HUES6 (cell line): Measurements from ENCODE around the gene ROR2.

ENCODE experiments used
- H3K27ac ChIP-seq: 2 replicates; pipeline ENCODE4 v1.7.0; 2013; ENCODE audit warnings: low read depth, mild to moderate bottlenecking, low read length, inconsistent platforms
- H3K27me3 ChIP-seq: 2 replicates; pipeline ENCODE4 v1.6.1; 2013; ENCODE audit warnings: low read length; ENCODE audit not compliant: control insufficient read depth, insufficient read depth
- H3K36me3 ChIP-seq: 2 replicates; pipeline ENCODE4 v1.6.1; 2013; ENCODE audit warnings: low read length; ENCODE audit not compliant: control insufficient read depth, insufficient read depth
- H3K4me1 ChIP-seq: 2 replicates; pipeline ENCODE4 v1.6.1; 2013; ENCODE audit warnings: low read length; ENCODE audit not compliant: control insufficient read depth, insufficient read depth
- H3K4me3 ChIP-seq: 2 replicates; pipeline ENCODE4 v1.5.1; 2013; ENCODE audit warnings: low read depth, low read length
- H3K9ac ChIP-seq: one replicate; pipeline ENCODE4 v1.6.1; 2013; ENCODE audit warnings: mild to moderate bottlenecking, low read length
- H3K9me3 ChIP-seq: 2 replicates; pipeline ENCODE4 v1.6.1; 2013; ENCODE audit warnings: low read depth, low read length; ENCODE audit not compliant: control insufficient read depth, insufficient read depth

The ROR2 gene

DNA sequence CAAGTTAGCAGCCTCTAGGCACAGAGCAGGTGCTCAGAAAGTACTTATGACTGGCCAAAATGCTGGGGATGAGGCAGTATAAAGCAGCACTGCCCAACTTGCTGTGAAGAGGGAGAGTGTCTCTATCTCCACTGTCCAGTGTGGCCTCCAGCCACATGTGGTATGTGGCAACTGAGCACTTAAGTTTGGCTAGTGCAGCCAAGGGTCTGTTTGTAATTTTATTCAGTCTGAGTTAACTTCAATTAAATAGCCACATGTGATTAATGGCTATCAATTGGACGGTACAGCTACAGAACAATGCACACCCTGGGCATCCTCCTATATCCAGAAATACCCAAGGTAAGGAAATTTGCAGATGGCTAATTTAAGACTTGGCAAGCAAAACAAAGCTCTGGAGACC lies 26.9 kb downstream of the ROR2 start:
- H3K9me3 ChIP-seq = no peaks in the 10 kb centered on the region; the same call in 1 of the 2 replicates
- no peak overlapping the region for H3K27ac ChIP-seq
- peaks cover 31% of the 10 kb centered on the region for H3K4me1 ChIP-seq
- H3K27me3 ChIP-seq = no peaks in the 10 kb centered on the region; the same call in 1 of the 2 replicates
- no peaks in the 10 kb centered on the region for H3K36me3 ChIP-seq
- H3K4me3 ChIP-seq = no peak overlapping the region
- no peak overlapping the region for H3K9ac ChIP-seq

- Histone ChIP-seq H3K27ac (no peak overlapping the region), H3K36me3 (no peaks in the 10 kb centered on the region), H3K9ac (no peak overlapping the region), H3K4me1 (peaks cover 31% of the 10 kb centered on the region), H3K4me3 (no peak overlapping the region), H3K9me3 (no peaks in the 10 kb centered on the region), H3K27me3 (no peaks in the 10 kb centered on the region; the same call in 1 of the 2 replicates)
Observed at GRCh38 chr9:91921371-91921770, 28.7 kb downstream of the ROR2 start.

GRCh38 chr9:91920630-91921350 lies 29.2 kb downstream of the ROR2 start:
- Histone ChIP-seq H3K27ac (no peak overlapping the region), H3K4me1 (peaks cover 31% of the 10 kb centered on the region), H3K9me3 (no peaks in the 10 kb centered on the region), H3K27me3 (no peaks in the 10 kb centered on the region; the same call in 1 of the 2 replicates), H3K36me3 (no peaks in the 10 kb centered on the region), H3K4me3 (no peak overlapping the region), H3K9ac (peak overlapping the region; percentile 37)

GRCh38 chr9:91919621-91920020 lies 30.4 kb downstream of the ROR2 start:
- peaks cover 31% of the 10 kb centered on the region for H3K4me1 ChIP-seq
- H3K27me3 ChIP-seq = no peaks in the 10 kb centered on the region; the same call in 1 of the 2 replicates
- H3K9me3 ChIP-seq = no peaks in the 10 kb centered on the region
- H3K4me3 ChIP-seq = no peak overlapping the region
- no peaks in the 10 kb centered on the region for H3K36me3 ChIP-seq
- no peak overlapping the region for H3K27ac ChIP-seq
- no peak overlapping the region for H3K9ac ChIP-seq

DNA sequence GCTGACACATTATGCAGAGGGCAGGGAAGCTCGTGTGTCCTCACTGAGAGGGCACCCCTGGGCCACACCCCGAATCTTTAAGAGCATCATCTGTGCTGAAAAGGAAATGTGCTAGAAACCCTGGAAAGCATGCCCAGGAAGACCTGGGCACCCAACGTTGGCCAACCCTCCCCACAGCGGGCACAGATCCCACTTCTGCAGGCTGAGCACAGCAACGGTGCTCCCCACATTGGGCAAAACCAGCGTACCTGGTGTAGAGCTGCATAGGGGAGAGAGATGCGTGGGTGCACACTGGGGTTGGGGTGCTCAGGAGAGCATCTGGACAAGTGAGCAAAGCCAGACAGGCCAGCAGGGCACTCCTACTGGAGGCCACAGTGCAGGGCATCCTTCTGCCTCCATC lies 32.6 kb downstream of the ROR2 start:
- Histone ChIP-seq H3K9me3 (no peaks in the 10 kb centered on the region), H3K9ac (no peak overlapping the region), H3K36me3 (no peaks in the 10 kb centered on the region), H3K4me1 (peaks cover 22% of the 10 kb centered on the region), H3K27me3 (no peaks in the 10 kb centered on the region; the same call in 1 of the 2 replicates), H3K4me3 (no peak overlapping the region), H3K27ac (no peak overlapping the region)

DNA sequence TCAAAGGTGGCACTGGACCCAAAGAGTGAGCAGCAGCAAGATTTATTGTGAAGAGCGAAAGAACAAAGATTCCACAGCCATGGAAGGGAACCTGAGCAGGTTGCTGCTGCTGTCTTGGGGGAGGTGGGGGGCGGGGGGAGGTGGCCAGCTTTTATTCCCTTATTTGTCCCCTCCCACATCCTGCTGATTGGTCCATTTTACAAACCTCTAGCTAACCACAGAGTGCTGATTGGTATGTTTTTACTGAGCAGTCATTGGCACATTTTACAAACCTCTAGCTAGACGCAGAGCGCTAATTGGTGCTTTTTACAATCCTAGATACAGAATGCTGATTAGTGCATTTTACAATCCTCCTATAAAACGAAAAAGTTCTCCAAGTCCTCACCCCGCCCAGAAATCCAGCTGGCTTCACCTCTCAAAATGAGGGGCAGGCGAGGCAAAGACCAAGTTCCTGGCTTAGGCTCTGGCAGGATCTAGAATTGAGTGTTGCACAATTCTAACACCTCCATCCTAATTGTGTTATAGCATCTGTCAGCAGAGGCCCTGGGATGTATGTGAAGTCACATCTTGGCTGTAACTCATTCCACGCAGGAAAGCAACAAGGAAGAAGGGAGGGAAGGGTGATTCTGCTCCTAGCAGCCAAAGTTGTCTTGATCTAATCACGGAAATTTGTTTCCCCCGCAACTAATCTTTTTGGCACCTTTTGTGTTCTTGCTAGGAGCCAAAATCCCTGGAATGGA lies 34.3 kb downstream of the ROR2 start:
- no peak overlapping the region for H3K9ac ChIP-seq
- H3K27me3 ChIP-seq = no peaks in the 10 kb centered on the region; the same call in 1 of the 2 replicates
- peaks cover 13% of the 10 kb centered on the region for H3K4me1 ChIP-seq
- no peaks in the 10 kb centered on the region for H3K9me3 ChIP-seq
- H3K36me3 ChIP-seq = no peaks in the 10 kb centered on the region
- no peak overlapping the region for H3K27ac ChIP-seq
- H3K4me3 ChIP-seq = no peak overlapping the region

DNA sequence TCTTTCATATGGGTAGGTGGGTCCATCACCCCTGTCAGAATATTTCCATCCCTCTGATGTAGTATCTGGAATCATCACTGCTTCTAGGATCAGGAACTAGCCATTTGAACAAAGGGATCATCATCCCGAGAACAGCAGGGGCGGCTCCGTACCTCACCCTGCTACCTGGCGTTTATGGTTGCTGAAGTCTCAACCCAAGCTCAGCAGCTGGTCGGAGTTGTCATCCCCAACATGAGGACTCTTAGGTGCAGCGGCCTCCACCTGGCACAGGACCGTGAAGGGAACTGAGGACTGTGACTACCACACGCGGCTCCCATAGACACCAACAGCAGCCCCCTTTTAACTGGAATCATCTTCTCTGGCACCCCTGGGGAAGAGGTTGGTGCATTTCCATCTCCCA lies 35.1 kb downstream of the ROR2 start:
- no peak overlapping the region for H3K4me3 ChIP-seq
- no peak overlapping the region for H3K27ac ChIP-seq
- H3K36me3 ChIP-seq = no peaks in the 10 kb centered on the region
- no peaks in the 10 kb centered on the region; the same call in 1 of the 2 replicates for H3K27me3 ChIP-seq
- H3K4me1 ChIP-seq = peaks cover 7% of the 10 kb centered on the region; the same call in 1 of the 2 replicates
- no peaks in the 10 kb centered on the region for H3K9me3 ChIP-seq
- H3K9ac ChIP-seq = no peak overlapping the region

DNA sequence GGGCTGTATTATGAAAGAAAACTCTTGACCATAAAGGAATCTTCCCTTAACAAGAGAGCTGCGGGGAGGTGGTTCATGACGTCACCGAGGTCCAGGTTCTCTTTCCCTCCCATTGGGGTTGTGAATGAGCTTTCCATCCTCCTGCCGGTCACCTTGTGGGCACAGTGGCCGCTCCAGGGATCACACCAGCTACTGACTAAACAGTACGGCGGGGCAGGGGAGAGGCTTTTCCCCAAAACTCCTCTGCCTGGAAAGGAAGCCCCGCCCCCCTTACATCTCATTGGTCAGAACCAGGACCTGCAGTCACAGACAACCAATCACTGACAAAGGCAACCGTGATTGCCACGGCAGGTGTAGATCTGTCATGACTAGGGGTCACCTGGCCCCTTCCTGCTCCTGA lies 35.6 kb downstream of the ROR2 start:
- Histone ChIP-seq H3K27ac (no peak overlapping the region), H3K4me1 (peaks cover 4% of the 10 kb centered on the region; the same call in 1 of the 2 replicates), H3K9ac (no peak overlapping the region), H3K9me3 (no peaks in the 10 kb centered on the region), H3K36me3 (no peaks in the 10 kb centered on the region), H3K4me3 (no peak overlapping the region), H3K27me3 (no peaks in the 10 kb centered on the region; the same call in 1 of the 2 replicates)

GRCh38 chr9:91913986-91914385 lies 36.0 kb downstream of the ROR2 start:
- Histone ChIP-seq H3K4me3 (no peak overlapping the region), H3K4me1 (peaks cover 3% of the 10 kb centered on the region; the same call in 1 of the 2 replicates), H3K9me3 (no peaks in the 10 kb centered on the region), H3K27ac (no peak overlapping the region), H3K27me3 (no peaks in the 10 kb centered on the region), H3K9ac (no peak overlapping the region), H3K36me3 (no peaks in the 10 kb centered on the region)

- H3K4me1 ChIP-seq = peaks cover 11% of the 10 kb centered on the region
- no peak overlapping the region for H3K27ac ChIP-seq
- no peaks in the 10 kb centered on the region for H3K36me3 ChIP-seq
- no peaks in the 10 kb centered on the region for H3K27me3 ChIP-seq
- H3K9ac ChIP-seq = no peak overlapping the region
- no peaks in the 10 kb centered on the region for H3K9me3 ChIP-seq
- no peak overlapping the region for H3K4me3 ChIP-seq
Observed at GRCh38 chr9:91913096-91913495, 36.9 kb downstream of the ROR2 start.

DNA sequence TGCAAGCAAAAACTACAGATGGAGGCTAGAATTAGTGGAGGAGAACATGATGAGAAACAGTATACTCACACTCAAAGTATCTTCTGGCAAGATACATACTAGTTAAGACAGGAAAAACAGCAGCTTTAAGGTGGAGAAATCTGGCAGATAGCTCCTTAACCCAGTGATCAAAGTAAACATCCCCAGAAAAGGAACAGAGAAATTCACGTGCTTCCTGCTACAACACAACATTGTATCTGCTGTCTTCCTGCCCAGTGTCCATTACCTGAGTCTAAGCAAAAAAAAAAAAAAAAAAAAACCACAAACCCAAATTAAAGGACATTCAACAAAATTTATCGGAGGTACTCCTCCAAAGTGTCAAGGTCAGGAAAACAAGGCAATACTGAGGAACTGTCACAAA lies 38.4 kb downstream of the ROR2 start:
- no peaks in the 10 kb centered on the region for H3K36me3 ChIP-seq
- peaks cover 12% of the 10 kb centered on the region for H3K27me3 ChIP-seq
- H3K9me3 ChIP-seq = no peaks in the 10 kb centered on the region
- H3K27ac ChIP-seq = no peak overlapping the region
- peaks cover 25% of the 10 kb centered on the region for H3K4me1 ChIP-seq
- H3K4me3 ChIP-seq = no peak overlapping the region
- no peak overlapping the region for H3K9ac ChIP-seq
